GM19324 (cell line): Measurements from ENCODE around the gene ADGRE3.
A peak's percentile ranks its signal among the peaks of the same experiment; 100 is the strongest.
"Not testable (repeated sequence)": the region's sequence is repeated elsewhere in the genome, so short reads cannot be mapped to it uniquely, and the experiment has no call there.

ENCODE experiments used
- ATAC-seq: cut with Tn5 transposase; IDR thresholded peaks from one replicate; pipeline ENCODE4 v1.9.1; 2021; ENCODE audit warnings: mild to moderate bottlenecking, moderate library complexity; ENCODE audit not compliant: unreplicated experiment, low FRiP score

The ADGRE3 gene

DNA sequence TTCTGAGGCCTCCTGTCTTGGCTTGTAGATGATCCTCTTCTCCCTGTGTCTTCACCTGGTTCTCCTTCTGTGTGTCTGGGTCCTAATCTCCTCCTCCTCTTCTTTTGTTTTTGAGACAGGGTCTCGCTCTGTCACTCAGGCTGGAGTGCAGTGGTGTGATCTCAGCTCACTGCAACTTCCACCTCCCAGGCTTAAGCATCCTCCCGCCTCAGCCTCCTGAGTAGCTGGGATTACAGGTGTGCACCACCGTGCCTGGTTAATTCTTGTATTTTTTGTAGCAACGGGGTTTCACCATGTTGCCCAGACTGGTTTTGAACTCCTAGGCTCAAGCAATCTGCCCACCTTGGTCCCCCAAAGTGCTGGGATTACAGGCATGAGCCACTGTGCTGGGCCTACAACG is 62.4 kb downstream of the ADGRE3 start:
- not testable (repeated sequence) for ATAC-seq

DNA sequence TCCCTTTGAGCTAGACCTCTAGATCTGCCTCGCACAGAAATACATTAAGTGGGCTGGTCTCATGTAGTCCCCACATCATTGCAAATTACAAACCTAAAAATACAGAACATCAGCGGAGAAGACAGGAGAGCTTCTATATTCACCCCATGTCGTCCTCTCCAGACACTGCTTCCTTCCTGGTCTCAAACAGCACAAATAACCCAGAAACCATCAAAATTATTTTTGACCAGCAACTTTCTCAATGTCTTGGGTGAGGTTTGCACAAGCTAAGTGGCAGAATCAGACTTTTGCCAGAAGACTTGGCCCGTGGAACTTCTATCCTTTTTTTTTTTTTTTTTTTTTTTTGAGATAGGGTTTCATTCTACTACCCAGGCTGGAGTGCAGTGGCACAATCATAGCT is 63.6 kb downstream of the ADGRE3 start:
- no peak for ATAC-seq

DNA sequence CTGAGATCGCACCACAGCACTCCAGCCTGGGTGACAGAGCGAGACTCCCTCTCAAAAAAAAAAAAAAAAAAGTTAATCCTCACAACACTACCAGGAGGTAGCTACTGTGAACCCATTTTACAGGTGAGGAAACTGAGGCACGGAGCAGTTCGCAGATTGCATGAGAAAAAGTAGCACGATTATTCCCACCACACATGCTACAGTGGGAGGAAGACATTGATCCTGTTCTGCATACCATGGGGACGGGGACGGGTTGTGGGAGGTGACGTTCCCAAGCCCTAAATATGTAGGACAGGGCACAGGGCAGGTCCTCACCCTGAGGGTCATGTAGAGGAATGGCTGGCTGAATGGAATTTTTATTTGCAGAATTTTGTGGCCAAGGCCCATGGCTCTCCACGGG is 68.0 kb downstream of the ADGRE3 start:
- no peak for ATAC-seq

DNA sequence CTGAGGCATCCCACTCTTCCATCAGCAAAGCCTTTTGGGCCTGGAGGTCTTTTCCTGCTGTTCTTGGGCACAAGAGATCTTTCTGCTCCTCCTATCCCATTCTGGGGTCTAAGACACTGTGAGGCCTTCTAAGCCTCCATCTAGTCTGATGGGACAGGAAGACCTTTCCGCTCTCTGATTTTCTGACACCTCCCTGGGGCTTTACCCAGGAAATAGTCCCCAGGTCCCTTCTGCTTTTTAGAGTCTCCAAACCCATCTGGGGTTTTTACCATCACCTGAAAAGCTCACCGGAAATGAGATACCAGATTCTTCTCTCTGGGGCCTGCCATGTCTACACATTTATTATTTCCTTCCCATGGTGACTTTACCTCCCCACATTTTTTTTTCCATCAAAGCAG is 70.7 kb downstream of the ADGRE3 start:
- ATAC-seq = peak; percentile 75

DNA sequence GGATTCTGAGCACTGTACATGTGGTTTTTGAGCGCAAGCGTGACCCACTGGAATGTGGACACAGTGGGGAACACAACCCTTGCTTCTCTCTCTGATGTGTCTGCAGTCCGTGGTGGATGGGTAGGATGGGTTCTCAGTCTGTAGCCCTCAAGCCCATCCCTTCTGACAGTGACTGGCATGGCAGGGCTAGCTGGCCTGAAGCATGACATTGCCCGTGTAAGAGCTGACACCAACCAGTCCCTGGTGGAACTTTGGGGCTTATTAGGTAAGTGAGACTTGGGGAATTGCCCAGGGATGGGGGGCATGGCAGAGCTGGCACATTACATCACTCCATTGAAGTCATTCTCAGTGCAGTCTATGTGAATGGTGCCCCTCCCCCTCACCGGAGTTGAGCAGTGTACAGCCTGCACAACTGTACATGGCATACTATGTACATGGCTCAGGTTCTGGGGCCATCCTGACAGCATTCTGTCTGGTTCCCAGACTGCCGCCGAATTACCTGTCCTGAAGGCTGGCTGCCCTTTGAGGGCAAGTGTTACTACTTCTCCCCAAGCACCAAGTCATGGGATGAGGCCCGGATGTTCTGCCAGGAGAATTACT is 75.0 kb downstream of the ADGRE3 start:
- ATAC-seq = no peak

DNA sequence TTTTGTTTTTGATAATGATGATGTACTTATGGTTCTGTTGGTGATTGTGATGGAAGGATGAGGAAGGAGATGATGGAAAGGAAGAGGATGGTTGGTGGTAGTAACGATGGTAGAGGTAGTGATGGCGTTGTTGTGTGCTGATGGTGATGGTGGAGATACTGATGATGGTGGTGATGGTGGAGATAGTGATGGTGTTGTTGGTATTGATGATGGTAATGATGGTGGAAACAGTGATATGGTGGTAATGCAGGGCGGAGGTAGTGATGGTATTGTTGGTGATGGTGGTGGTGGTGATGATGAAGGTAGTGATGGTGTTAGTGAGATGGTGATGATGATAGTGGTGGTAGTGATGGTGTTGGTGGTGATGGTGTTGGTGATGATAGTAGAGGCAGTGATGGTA is 79.1 kb downstream of the ADGRE3 start:
- no peak for ATAC-seq

DNA sequence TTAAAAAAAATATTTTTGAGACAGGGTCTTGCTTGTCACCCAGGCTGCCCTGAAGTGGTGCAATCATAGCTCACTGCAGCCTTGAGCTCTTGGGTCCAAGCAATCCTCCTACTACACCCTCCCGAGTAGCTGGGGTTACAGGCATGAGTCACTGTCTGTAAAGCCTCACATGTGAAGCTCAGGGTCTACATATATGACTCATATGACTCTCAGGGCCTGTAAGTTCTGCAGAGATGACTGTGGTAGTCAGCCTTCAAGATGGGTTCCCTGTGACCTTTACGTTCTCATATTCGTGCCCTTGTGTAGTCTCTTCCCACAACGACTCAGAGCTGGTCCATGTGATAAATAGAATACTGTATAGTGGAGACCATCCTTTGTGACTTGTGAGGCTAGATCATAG is 85.2 kb downstream of the ADGRE3 start:
- ATAC-seq = not testable (repeated sequence)

DNA sequence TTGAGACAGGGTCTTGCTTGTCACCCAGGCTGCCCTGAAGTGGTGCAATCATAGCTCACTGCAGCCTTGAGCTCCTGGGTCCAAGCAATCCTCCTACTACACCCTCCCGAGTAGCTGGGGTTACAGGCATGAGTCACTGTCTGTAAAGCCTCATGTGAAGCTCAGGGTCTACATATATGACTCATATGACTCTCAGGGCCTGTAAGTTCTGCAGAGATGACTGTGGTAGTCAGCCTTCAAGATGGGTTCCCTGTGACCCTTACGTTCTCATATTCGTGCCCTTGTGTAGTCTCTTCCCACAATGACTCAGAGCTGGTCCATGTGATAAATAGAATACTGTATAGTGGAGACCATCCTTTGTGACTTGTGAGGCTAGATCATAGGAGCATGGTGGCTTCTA is 89.5 kb downstream of the ADGRE3 start:
- ATAC-seq = not testable (repeated sequence)

DNA sequence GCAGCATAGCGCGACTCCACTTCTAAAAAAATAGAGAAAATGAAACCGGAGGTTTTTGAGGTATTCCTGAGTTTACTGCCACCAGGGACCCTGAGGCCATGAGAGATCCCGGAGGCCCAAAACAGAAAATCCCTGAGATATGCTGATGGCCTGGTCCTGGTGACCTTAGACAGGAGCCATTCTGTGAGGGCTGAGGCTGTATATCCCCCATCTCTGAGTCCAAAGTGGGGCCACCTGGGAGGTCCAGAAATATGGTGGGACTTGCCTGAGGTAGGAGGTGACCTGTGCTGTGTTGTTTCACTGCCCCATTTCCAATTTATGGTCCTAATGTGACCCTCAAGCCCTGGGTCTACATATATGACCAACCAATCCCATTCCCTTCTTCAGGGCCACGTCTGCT is 90.3 kb downstream of the ADGRE3 start:
- ATAC-seq = not testable (repeated sequence)

DNA sequence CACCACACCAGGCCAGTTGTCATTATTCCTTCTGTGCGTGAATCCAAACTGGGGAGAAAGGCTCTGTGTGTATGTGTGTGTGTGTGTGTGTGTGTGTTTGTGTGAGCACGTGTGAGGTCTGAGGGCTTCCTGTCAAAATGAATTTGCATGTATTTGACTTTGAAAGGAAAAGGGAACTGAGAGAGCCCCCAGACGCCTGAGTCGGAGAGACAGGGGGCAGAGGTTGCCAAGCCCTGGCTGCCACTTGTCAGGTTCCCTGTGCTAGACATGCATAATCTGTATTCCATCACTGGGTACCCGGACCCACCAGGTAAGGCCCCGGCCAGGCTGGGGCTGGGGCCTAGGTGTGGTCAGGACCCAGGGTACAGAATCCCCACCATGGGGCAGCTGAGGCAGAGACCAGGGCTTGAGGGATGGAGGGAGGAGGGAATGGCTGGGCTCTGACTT is 91.7 kb downstream of the ADGRE3 start, which contains the start of gene CLEC17A:
CLEC17A (plus strand) TSS at position 191 of the 447 bp plus-strand sequence; CDS start at position 268, 77 bp downstream.
- ATAC-seq = no peak

DNA sequence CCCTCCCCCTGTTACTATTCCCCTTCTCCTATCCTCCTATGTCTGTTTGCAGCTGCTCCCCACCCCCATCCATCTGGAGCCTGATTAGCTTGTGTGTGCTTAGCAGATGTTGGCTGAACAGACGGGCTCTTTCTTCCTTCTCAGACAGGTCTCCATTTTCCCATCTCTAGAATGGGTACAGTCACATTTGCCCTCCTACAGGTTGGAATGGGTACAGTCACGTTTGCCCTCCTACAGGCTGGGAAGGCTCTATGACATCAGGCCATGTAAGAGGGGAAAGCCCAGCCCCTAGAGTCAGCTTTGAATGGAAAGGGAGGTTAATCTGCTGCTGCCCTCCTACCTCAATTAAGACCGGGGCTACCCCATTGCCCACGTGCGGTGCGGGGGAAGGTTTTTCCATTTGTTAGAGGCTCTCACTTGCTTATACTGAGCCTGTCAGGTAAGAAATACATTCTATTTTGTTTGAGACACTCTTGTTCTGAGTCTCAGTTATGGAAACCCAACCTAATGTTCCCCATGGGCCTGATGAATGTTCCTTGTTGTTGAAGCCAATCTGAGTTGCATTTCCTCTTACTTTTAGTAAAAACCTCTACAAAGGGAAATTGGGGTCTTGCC is 93.9 kb downstream of the ADGRE3 start:
- ATAC-seq = no peak

DNA sequence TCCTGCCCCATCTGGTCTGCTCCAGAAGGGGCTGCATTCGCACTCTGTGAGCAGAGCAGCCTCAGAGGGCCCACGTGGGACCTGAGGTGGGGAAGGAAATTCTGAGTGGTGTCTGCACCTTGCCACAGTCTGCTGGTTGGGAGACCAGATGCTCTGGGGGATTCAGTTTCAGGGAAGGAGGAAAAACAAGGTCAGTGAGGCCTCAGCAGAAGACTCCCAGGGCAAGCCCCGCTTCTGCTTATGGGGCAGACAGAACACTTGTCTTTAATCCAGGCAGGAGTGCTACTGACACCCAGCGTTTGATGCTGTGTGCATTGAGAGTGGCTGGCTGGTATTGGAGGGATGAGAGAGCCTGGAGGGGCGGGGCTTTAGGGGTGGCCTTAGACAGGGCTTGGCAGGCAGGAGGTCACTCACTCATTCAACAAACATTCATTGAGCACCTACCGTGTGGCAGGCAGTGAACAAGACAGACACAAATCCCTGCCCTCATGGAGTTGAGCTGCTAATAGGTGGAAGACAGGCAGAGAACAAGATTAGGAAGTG is 96.7 kb downstream of the ADGRE3 start:
- no peak for ATAC-seq

DNA sequence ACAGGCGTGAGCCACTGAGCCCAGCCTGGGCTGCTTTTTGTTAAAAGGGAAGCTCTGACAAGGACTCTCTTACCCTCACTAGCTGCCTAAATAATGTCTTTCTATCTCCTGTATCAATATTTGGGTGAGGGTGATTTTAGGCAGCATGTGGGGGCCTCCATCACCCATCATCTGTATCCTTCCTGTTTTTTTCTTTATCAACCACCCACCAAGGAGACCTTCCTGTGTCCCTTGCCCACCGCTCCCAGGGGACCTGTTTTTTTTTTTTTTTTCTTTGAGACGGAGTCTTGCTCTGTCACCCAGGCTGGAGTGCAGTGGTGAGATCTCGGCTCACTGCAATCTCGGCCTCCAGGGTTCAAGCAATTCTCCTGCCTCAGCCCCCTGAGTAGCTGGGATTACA is 97.4 kb downstream of the ADGRE3 start:
- ATAC-seq = no peak

DNA sequence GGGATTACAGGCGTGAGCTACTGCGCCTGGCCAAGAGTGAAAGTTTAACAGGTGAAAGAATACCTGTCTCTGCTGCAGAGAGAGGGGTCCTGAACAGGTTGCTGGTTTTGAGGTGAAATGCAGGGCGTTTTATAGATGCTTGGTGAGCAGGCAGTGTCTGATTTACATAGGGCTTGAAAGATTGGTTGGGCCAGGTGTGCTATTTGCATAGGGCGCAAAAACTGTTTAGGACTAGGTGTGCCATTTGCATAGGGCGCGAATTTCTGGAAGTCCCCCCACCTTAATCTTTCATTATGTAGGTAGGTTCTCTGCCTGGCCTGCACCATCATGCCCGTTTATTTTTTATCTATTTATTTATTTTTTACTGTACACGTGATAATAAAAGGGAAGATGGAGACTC is 98.3 kb downstream of the ADGRE3 start:
- no peak for ATAC-seq

DNA sequence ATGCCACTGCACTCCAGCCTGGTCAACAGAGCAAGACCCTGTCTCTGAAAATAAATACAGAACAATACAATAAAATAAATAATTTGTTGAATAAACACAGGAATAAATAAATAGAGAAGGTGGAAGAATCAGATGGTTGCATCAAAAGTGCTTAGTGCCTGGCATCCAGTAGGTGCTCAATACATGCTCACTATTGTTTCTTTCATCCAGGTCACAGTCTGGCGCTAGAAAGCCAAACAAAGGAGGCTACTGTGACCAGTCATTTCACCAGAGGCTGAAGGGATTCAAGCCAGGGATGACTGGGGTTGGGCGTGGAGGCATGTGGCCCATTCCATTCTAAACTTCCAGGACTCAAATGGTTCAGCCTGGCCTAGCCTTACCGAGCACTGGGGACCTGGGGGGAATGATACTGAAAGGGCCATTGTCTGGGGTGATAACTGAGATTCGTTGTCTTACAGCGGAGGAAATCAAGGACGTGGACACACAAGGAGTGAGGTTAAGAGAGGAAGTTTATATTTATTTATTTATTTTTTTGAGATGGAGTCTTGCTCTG is 99.1 kb downstream of the ADGRE3 start:
- ATAC-seq = no peak

DNA sequence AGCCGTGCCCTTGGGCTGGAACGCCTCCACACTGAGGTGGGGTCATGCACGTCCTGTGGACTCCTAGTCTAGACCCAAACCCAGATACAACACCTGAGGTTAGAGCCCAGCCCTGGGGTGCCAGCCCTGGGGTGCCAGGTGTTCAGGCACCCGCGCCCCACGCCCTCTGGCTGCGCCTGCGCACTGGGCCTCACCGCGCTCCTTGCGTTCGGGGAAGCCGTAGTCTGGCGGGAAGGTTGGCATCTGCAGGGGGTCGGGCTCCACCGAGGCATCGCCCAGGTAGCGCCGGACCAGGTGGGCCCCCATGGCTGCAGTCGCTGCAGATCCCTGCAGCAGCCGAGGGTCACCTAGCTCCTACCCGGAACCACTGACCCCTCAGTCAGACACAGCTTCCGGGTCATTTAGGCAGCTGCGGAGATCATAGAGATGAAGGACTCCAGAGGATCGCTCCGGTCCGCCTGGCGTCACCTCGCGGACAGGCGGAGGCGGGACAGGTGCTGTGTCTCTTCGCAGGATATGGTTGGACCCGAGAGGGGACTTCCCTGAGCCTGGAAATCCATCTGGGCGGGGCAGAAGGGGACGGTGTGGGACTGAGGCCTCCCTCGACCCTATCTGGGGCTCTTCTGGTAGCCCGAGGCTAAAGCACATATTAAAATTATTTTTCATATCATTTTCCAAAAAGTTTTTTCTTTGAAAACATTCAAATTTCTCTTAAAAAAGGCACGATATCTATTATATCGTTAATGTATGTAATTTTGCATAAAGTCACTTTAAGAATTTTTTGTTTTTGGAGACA is 102.8 kb downstream of the ADGRE3 start, which contains the start of gene NDUFB7:
NDUFB7 (minus strand) TSS at position 372 of the 796 bp plus-strand sequence; CDS start at position 306, 66 bp downstream.
- ATAC-seq = peak; percentile 80

DNA sequence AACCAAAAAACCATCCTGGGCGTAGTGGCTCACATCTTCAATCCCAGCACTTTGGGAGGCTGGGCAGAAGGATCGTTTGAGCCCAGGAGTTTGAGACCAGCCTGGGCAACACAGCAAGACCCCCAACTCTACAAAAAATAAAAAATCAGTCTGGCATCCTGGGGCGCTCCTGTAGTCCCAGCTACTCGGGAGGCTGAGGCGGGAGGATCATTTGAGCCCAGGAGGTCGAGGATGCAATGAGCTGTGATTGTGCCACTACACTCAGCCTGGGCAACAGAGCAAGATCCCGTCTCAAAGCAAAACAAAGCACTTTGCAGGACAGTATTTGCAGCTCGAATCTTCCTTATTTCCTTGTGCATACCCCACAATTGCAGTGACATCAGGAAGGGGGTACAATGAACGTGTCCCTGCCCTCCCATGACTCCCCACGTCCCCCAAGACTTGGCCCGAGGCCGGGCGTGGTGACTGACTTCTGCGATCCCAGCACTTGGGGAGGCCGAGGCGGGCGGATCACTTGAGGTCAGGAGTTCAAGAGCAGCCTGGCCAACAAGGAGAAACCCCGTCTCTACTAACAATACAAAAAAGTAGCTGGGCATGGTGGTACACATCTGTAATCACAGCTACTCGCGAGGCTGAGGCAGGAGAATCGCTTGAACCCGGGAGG is 103.6 kb downstream of the ADGRE3 start:
- ATAC-seq = no peak
